GM19351 (cell line): ENCODE data around the gene SBF2.
A peak's percentile ranks its signal among the peaks of the same experiment; 100 is the strongest.
"Not testable (repeated sequence)": the region's sequence is repeated elsewhere in the genome, so short reads cannot be mapped to it uniquely, and the experiment has no call there.

Source experiments
- ATAC-seq: cut with Tn5 transposase; IDR thresholded peaks from one replicate; pipeline ENCODE4 v1.9.1; 2021; ENCODE audit warnings: mild to moderate bottlenecking, moderate library complexity; ENCODE audit not compliant: unreplicated experiment

Gene SBF2

GRCh38 chr11:10076458-10077141 is 217.4 kb downstream of the SBF2 start:
- peak; percentile 66 for ATAC-seq

GRCh38 chr11:10075141-10075540 is 218.9 kb downstream of the SBF2 start:
- ATAC-seq = no peak

- ATAC-seq = no peak
Measured at GRCh38 chr11:10072841-10073240, 221.2 kb downstream of the SBF2 start.

GRCh38 chr11:10072142-10072541 is 221.9 kb downstream of the SBF2 start:
- ATAC-seq = no peak

GRCh38 chr11:10067629-10068300 is 226.3 kb downstream of the SBF2 start:
- no peak for ATAC-seq

- no peak for ATAC-seq
Measured at GRCh38 chr11:10066441-10066840, 227.6 kb downstream of the SBF2 start.

GRCh38 chr11:10064828-10065227 is 229.2 kb downstream of the SBF2 start:
- ATAC-seq = no peak

- no peak for ATAC-seq
Measured at GRCh38 chr11:10058356-10058755, 235.7 kb downstream of the SBF2 start.

- no peak for ATAC-seq
Measured at GRCh38 chr11:10051868-10052586, 242.0 kb downstream of the SBF2 start.

GRCh38 chr11:10050561-10050960 is 243.5 kb downstream of the SBF2 start:
- ATAC-seq = no peak

GRCh38 chr11:10049756-10050155 is 244.3 kb downstream of the SBF2 start:
- no peak for ATAC-seq

- ATAC-seq = no peak
Measured at GRCh38 chr11:10048350-10048749, 245.7 kb downstream of the SBF2 start.

- no peak for ATAC-seq
Measured at GRCh38 chr11:10044618-10045017, 249.4 kb downstream of the SBF2 start.

GRCh38 chr11:10042699-10043098 is 251.3 kb downstream of the SBF2 start:
- no peak for ATAC-seq

- no peak for ATAC-seq
Measured at GRCh38 chr11:10041748-10042446, 252.1 kb downstream of the SBF2 start.

- no peak for ATAC-seq
Measured at GRCh38 chr11:10041332-10041731, 252.7 kb downstream of the SBF2 start.

- ATAC-seq = no peak
Measured at GRCh38 chr11:10038521-10039302, 255.3 kb downstream of the SBF2 start.

GRCh38 chr11:10035932-10036331 is 258.1 kb downstream of the SBF2 start:
- ATAC-seq = not testable (repeated sequence)

GRCh38 chr11:10032935-10033334 is 261.1 kb downstream of the SBF2 start:
- no peak for ATAC-seq

- ATAC-seq = no peak
Measured at GRCh38 chr11:10030122-10030490, 263.9 kb downstream of the SBF2 start.
